GM19043 (cell line): ENCODE results near the gene KCTD19.

Experiments
- ATAC-seq: cut with Tn5 transposase; IDR thresholded peaks from one replicate; pipeline ENCODE4 v1.9.1; 2021; ENCODE audit warnings: low read depth; ENCODE audit not compliant: unreplicated experiment

Gene KCTD19

GRCh38 chr16:67284699-67285646, 41.6 kb downstream of the KCTD19 start:
- ATAC-seq = no peak

GRCh38 chr16:67283826-67284555, 42.5 kb downstream of the KCTD19 start:
- ATAC-seq = no peak

GRCh38 chr16:67283039-67283825, 43.3 kb downstream of the KCTD19 start:
- ATAC-seq = no peak

GRCh38 chr16:67282447-67282805, 44.1 kb downstream of the KCTD19 start:
- ATAC-seq = no peak

- no peak for ATAC-seq
Measured at GRCh38 chr16:67281536-67282446, 44.8 kb downstream of the KCTD19 start.

GRCh38 chr16:67280090-67281015, 46.2 kb downstream of the KCTD19 start:
- ATAC-seq = no peak

- peak; percentile 68 for ATAC-seq
Measured at GRCh38 chr16:67279296-67280089, 47.0 kb downstream of the KCTD19 start, which contains the start of gene PLEKHG4. Gene PLEKHG4 (plus strand): TSS chr16:67279532. CDS start chr16:67280045, 513 bp downstream.

GRCh38 chr16:67278773-67279295, 47.7 kb downstream of the KCTD19 start:
- ATAC-seq = peak; percentile 30

GRCh38 chr16:67277999-67278772, 48.4 kb downstream of the KCTD19 start:
- ATAC-seq = peak; percentile 18

GRCh38 chr16:67277294-67277998, 49.1 kb downstream of the KCTD19 start:
- no peak for ATAC-seq

- no peak for ATAC-seq
Measured at GRCh38 chr16:67275321-67275720, 51.2 kb downstream of the KCTD19 start.

- no peak for ATAC-seq
Measured at GRCh38 chr16:67271446-67271845, 55.1 kb downstream of the KCTD19 start.

- ATAC-seq = no peak
Measured at GRCh38 chr16:67270931-67271338, 55.6 kb downstream of the KCTD19 start.

GRCh38 chr16:67269766-67270165, 56.8 kb downstream of the KCTD19 start:
- ATAC-seq = no peak

- ATAC-seq = no peak
Measured at GRCh38 chr16:67268136-67268579, 58.4 kb downstream of the KCTD19 start.

GRCh38 chr16:67265834-67266233, 60.7 kb downstream of the KCTD19 start:
- no peak for ATAC-seq
